ENCODE data around the gene EMID1.

Gene EMID1

GRCh38 chr22:29300467-29300806, 94.7 kb downstream of the EMID1 start:
- no peaks in the 10 kb centered on the region for H3K9me3 ChIP-seq (ENCODE audit: severe bottlenecking)
- DNase-seq (ENCODE audit: low spot score): no peak
- H3K4me1 ChIP-seq (ENCODE audit: insufficient read depth, poor library complexity, severe bottlenecking): no peaks in the 10 kb centered on the region
- H3K36me3 ChIP-seq (ENCODE audit: low read depth): peaks cover 51% of the 10 kb centered on the region
- H3K27me3 ChIP-seq (ENCODE audit: insufficient read depth, poor library complexity, severe bottlenecking): no peaks in the 10 kb centered on the region
- H3K27ac ChIP-seq (ENCODE audit: poor library complexity, severe bottlenecking): no peak overlapping the region
- no peak for ATAC-seq (ENCODE audit: low read depth)
- TF ChIP-seq CTCF (IDR thresholded peaks at IDR 0.05; ENCODE audit: poor library complexity, severe bottlenecking): no peak
- H3K4me3 ChIP-seq (ENCODE audit: severe bottlenecking): no peak overlapping the region

DNA sequence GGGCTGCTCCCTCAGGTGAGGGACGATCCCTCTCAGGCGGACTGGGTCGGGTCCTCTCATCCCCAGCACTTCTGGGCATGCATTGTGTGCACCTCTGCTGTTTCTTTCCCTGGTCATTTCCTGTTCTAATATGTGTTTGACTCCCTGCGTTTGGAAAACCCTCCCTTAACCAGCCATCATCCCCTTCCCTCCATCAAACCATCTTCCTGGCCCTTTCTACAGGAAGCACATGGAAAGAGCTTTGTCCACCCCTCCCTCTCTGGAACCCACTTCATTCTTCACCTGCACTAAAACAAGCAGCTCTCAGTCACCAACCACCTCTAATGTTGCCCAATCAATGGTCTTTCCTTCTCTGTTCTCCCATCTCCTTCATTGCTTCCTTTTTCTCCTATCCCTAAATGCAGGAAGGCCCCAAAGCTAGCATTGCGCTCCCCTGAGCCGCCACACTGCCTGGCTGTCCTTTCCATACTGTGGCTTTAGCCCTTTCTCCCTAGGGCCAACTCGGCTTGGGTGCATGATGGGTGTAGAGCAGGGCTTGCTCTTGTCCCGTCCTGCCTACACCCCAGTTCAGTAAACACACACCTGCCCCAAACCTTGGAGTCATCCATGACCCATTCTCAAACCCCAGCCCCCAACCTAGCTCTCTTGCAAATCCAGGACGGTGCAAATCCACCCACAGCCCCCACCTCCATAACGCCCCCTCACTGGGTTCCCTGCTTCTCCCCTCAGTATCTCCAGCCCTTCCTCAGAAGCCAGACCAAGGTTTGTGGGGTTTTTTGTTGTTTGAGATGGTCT, 95.3 kb downstream of the EMID1 start:
- Histone ChIP-seq H3K36me3 (ENCODE audit: low read depth) (peaks cover 45% of the 10 kb centered on the region), H3K4me1 (ENCODE audit: insufficient read depth, poor library complexity, severe bottlenecking) (no peaks in the 10 kb centered on the region), H3K4me3 (ENCODE audit: severe bottlenecking) (no peak overlapping the region), H3K27me3 (ENCODE audit: insufficient read depth, poor library complexity, severe bottlenecking) (no peaks in the 10 kb centered on the region), H3K9me3 (ENCODE audit: severe bottlenecking) (no peaks in the 10 kb centered on the region), H3K27ac (ENCODE audit: poor library complexity, severe bottlenecking) (no peak overlapping the region)
- no peak for TF ChIP-seq CTCF (IDR thresholded peaks at IDR 0.05; ENCODE audit: poor library complexity, severe bottlenecking)
- ATAC-seq (ENCODE audit: low read depth) (peak; percentile 15; the same call in 2 of the 3 replicates), DNase-seq (ENCODE audit: low spot score) (no peak)

DNA sequence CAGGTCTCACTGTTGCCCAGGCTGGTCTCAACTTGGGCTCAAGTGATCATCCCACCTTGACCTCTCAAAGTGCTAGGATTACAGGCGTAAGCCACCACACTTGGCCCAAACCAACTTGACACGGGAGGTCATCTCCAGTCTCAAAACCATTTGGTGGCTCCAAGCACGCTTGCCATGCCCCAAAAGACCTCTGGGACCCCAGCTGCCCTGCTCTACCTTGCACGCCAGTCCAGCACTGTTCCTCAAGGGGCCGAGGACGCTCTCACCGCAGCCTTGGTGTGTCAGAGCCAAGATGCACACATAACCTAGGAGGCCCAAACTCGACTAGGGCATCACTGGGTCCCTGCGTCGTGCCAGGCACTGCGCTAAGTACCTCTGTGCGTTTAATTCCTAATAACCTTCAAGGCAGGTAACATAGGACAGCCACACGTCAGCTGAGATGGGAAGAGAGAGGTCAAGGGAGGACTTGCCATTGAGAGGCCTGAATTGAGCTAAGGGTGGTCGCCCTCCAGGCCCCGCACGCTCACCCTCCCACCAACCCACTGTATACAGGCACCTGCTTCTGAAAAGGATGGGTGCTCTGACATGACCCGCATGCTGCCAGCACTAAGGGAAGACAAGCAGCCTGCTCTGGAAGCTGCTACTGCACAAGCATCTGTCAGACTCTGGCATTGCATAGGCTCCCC, 96.2 kb downstream of the EMID1 start:
- no peaks in the 10 kb centered on the region for H3K9me3 ChIP-seq (ENCODE audit: severe bottlenecking)
- ATAC-seq (ENCODE audit: low read depth) (no peak), DNase-seq (ENCODE audit: low spot score) (no peak)
- H3K4me3 ChIP-seq (ENCODE audit: severe bottlenecking): no peak overlapping the region
- peaks cover 36% of the 10 kb centered on the region for H3K36me3 ChIP-seq (ENCODE audit: low read depth)
- no peak for TF ChIP-seq CTCF (IDR thresholded peaks at IDR 0.05; ENCODE audit: poor library complexity, severe bottlenecking)
- H3K4me1 ChIP-seq (ENCODE audit: insufficient read depth, poor library complexity, severe bottlenecking): no peaks in the 10 kb centered on the region
- H3K27me3 ChIP-seq (ENCODE audit: insufficient read depth, poor library complexity, severe bottlenecking): no peaks in the 10 kb centered on the region
- H3K27ac ChIP-seq (ENCODE audit: poor library complexity, severe bottlenecking): no peak overlapping the region

DNA sequence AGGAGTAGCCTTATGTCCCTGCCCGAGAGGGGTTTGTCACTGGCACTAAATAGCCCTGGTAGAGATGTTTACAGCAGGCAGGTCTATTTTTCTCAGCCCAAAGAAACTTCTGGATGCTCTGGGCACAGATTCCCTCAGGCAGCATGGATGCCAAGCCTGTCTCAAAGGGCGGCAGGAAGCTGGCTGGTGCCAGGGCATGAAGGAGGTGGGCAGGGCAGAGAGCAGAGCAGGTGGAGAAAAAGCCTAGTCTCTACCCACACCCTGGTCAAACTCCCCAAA, 96.6 kb downstream of the EMID1 start:
- H3K4me1 ChIP-seq (ENCODE audit: insufficient read depth, poor library complexity, severe bottlenecking): no peaks in the 10 kb centered on the region
- ATAC-seq (ENCODE audit: low read depth) (no peak), DNase-seq (ENCODE audit: low spot score) (no peak)
- H3K27ac ChIP-seq (ENCODE audit: poor library complexity, severe bottlenecking): no peak overlapping the region
- no peak overlapping the region for H3K4me3 ChIP-seq (ENCODE audit: severe bottlenecking)
- H3K27me3 ChIP-seq (ENCODE audit: insufficient read depth, poor library complexity, severe bottlenecking): no peaks in the 10 kb centered on the region
- H3K36me3 ChIP-seq (ENCODE audit: low read depth): peaks cover 31% of the 10 kb centered on the region
- no peak for TF ChIP-seq CTCF (IDR thresholded peaks at IDR 0.05; ENCODE audit: poor library complexity, severe bottlenecking)
- H3K9me3 ChIP-seq (ENCODE audit: severe bottlenecking): no peaks in the 10 kb centered on the region

All from RWPE2 (cell line).